Activated CD4-positive, alpha-beta T cell treated with anti-CD3 and anti-CD28 coated beads, Interleukin-2, amount 10 ng/mL, durations not matched to agents 7 days and 5 days (primary cell): ENCODE measurements around the gene INPP5E. TPM values are rescaled to one million over a fixed set of nuclear protein-coding genes. Genes with fewer than 3 reads are reported as not detected.

Source experiments
- CTCF ChIA-PET: fragments of 350-600 bp; sonication (Branson Sonifier 250); formaldehyde crosslinking; loops from one replicate; lab custom pipeline; 2021; ENCODE audit warnings: antibody characterized with exemption; lab: Charles Lee
- POLR2A ChIA-PET: fragments of 350-600 bp; sonication (Branson Sonifier 250); formaldehyde crosslinking; loops from one replicate; lab custom pipeline; 2021; ENCODE audit warnings: antibody characterized with exemption; lab: Charles Lee
- DNase-seq: peaks from one replicate; pipeline ENCODE4 v3.0.0-alpha.2; 2020
- H3K27ac Mint-ChIP-seq: one replicate; pipeline ENCODE4 v1.8.0; 2021; ENCODE audit warnings: mild to moderate bottlenecking, moderate library complexity, mixed read lengths
- H3K27me3 Mint-ChIP-seq: one replicate; pipeline ENCODE4 v1.8.0; 2021; ENCODE audit warnings: mixed read lengths
- H3K36me3 Mint-ChIP-seq: one replicate; pipeline ENCODE4 v1.8.0; 2021; ENCODE audit warnings: low read depth, mixed read lengths
- H3K4me1 Mint-ChIP-seq: one replicate; pipeline ENCODE4 v1.8.0; 2021; ENCODE audit warnings: mixed read lengths
- H3K4me3 Mint-ChIP-seq: one replicate; pipeline ENCODE4 v1.8.0; 2021; ENCODE audit warnings: mild to moderate bottlenecking, moderate library complexity, mixed read lengths
- H3K9me3 Mint-ChIP-seq: one replicate; pipeline ENCODE4 v1.8.0; 2021; ENCODE audit warnings: mixed read lengths
- total RNA-seq, 2 experiments: library from RNA; stranded (reverse); gene quantifications; one replicate each; pipeline ENCODE4 v1.2.3, GENCODE V29; 2021

INPP5E gene
- total RNA-seq, 2 experiments from 2014 or later: 16.5 to 18.5 TPM

- CTCF ChIA-PET: interaction anchor here (0.6 to 7.1 kb wide), 12 partner anchors 8 to 326 kb away, joined by 3 to 40 read pairs (median 4); partner anchors contain the start of gene DNLZ
Measured at GRCh38 chr9:136401173-136401922, 38.3 kb downstream of the INPP5E start.

GRCh38 chr9:136400038-136400834 is 39.4 kb downstream of the INPP5E start, which contains the start of gene SNAPC4:
Gene SNAPC4 (minus strand): TSS chr9:136400170. CDS start chr9:136398428, 1,742 bp downstream.
- no peaks in the 10 kb centered on the region for H3K9me3 Mint-ChIP-seq
- H3K4me3 Mint-ChIP-seq: peak within 1 kb of the TSS; percentile 80
- POLR2A ChIA-PET: no interaction called here

More at GRCh38 chr9:136401173-136401922, 38.3 kb downstream of the INPP5E start:
- H3K9me3 Mint-ChIP-seq: no peaks in the 10 kb centered on the region
- peaks cover 65% of the 10 kb centered on the region for H3K4me1 Mint-ChIP-seq
- H3K27ac Mint-ChIP-seq: peak overlapping the region; percentile 75
- H3K36me3 Mint-ChIP-seq: peaks cover 35% of the 10 kb centered on the region
- DNase-seq: no peak
- no peaks in the 10 kb centered on the region for H3K27me3 Mint-ChIP-seq
- POLR2A ChIA-PET: interaction anchor here (0.6 kb wide), 1 partner anchor 24 kb away, joined by 3 read pairs; no protein-coding TSS in a partner anchor
- peak overlapping the region; percentile 27 for H3K4me3 Mint-ChIP-seq

GRCh38 chr9:136399176-136400037 is 40.2 kb downstream of the INPP5E start:
- Mint-ChIP-seq H3K4me3 (peak overlapping the region; percentile 80), H3K4me1 (peaks cover 49% of the 10 kb centered on the region), H3K27me3 (no peaks in the 10 kb centered on the region), H3K27ac (peak overlapping the region; percentile 69), H3K36me3 (peaks cover 26% of the 10 kb centered on the region), H3K9me3 (no peaks in the 10 kb centered on the region)
- CTCF ChIA-PET: interaction anchor here (0.6 to 7.1 kb wide), 6 partner anchors 10 to 260 kb away, joined by 3 to 40 read pairs (median 5); partner anchors contain the start of gene DNLZ
- DNase-seq: peak; percentile 26
- POLR2A ChIA-PET: no interaction called here

More at GRCh38 chr9:136400038-136400834, 39.4 kb downstream of the INPP5E start, which contains the start of gene SNAPC4:
- H3K4me1 Mint-ChIP-seq: peaks cover 57% of the 10 kb centered on the region
- DNase-seq: peak; percentile 86
- CTCF ChIA-PET: interaction anchor here (0.6 to 7.1 kb wide), 12 partner anchors 8 to 327 kb away, joined by 3 to 40 read pairs (median 4); partner anchors contain the start of gene DNLZ
- peaks cover 28% of the 10 kb centered on the region for H3K36me3 Mint-ChIP-seq
- H3K27ac Mint-ChIP-seq: peak within 1 kb of the TSS; percentile 86
- H3K27me3 Mint-ChIP-seq: no peaks in the 10 kb centered on the region

- Mint-ChIP-seq H3K4me3 (peak overlapping the region; percentile 39), H3K9me3 (no peaks in the 10 kb centered on the region), H3K27me3 (no peaks in the 10 kb centered on the region), H3K4me1 (peaks cover 38% of the 10 kb centered on the region), H3K27ac (peak overlapping the region; percentile 69), H3K36me3 (peaks cover 23% of the 10 kb centered on the region)
- POLR2A ChIA-PET: no interaction called here
- DNase-seq: no peak
- CTCF ChIA-PET: interaction anchor here (0.7 to 7.1 kb wide), 4 partner anchors 11 to 35 kb away, joined by 3 to 40 read pairs (median 8); partner anchors contain the start of gene DNLZ
Measured at GRCh38 chr9:136398286-136398685, 41.4 kb downstream of the INPP5E start.

GRCh38 chr9:136397643-136398042 is 42.0 kb downstream of the INPP5E start:
- ChIA-PET POLR2A (no interaction called here), CTCF (interaction anchor here (1.0 to 7.1 kb wide), 4 partner anchors 11 to 34 kb away, joined by 4 to 40 read pairs (median 8); partner anchors contain the start of gene DNLZ)
- H3K4me1 Mint-ChIP-seq: peaks cover 34% of the 10 kb centered on the region
- H3K27ac Mint-ChIP-seq: no peak overlapping the region
- no peaks in the 10 kb centered on the region for H3K9me3 Mint-ChIP-seq
- H3K4me3 Mint-ChIP-seq: no peak overlapping the region
- no peak for DNase-seq
- H3K36me3 Mint-ChIP-seq: peaks cover 22% of the 10 kb centered on the region
- no peaks in the 10 kb centered on the region for H3K27me3 Mint-ChIP-seq

GRCh38 chr9:136396219-136396515 is 43.5 kb downstream of the INPP5E start:
- H3K36me3 Mint-ChIP-seq: peaks cover 24% of the 10 kb centered on the region
- H3K27me3 Mint-ChIP-seq: no peaks in the 10 kb centered on the region
- no peak for DNase-seq
- peaks cover 25% of the 10 kb centered on the region for H3K4me1 Mint-ChIP-seq
- no peak overlapping the region for H3K4me3 Mint-ChIP-seq
- ChIA-PET CTCF (interaction anchor here (2.7 to 7.1 kb wide), 2 partner anchors 10 to 33 kb away, joined by 9 to 40 read pairs; partner anchors contain the start of gene DNLZ), POLR2A (no interaction called here)
- no peaks in the 10 kb centered on the region for H3K9me3 Mint-ChIP-seq
- no peak overlapping the region for H3K27ac Mint-ChIP-seq

GRCh38 chr9:136395345-136396218 is 44.1 kb downstream of the INPP5E start:
- CTCF ChIA-PET: interaction anchor here (2.7 kb wide), 1 partner anchor 32 kb away, joined by 9 read pairs; the partner anchor contains the start of gene DNLZ
- DNase-seq: no peak
- H3K27ac Mint-ChIP-seq: no peak overlapping the region
- H3K4me3 Mint-ChIP-seq: no peak overlapping the region
- peaks cover 25% of the 10 kb centered on the region for H3K36me3 Mint-ChIP-seq
- no peaks in the 10 kb centered on the region for H3K9me3 Mint-ChIP-seq
- peaks cover 19% of the 10 kb centered on the region for H3K4me1 Mint-ChIP-seq
- POLR2A ChIA-PET: no interaction called here
- H3K27me3 Mint-ChIP-seq: no peaks in the 10 kb centered on the region

- ChIA-PET POLR2A (no interaction called here), CTCF (no interaction called here)
- no peaks in the 10 kb centered on the region for H3K9me3 Mint-ChIP-seq
- no peak overlapping the region for H3K27ac Mint-ChIP-seq
- no peaks in the 10 kb centered on the region for H3K27me3 Mint-ChIP-seq
- DNase-seq: no peak
- peaks cover 26% of the 10 kb centered on the region for H3K36me3 Mint-ChIP-seq
- peaks cover 14% of the 10 kb centered on the region for H3K4me1 Mint-ChIP-seq
- no peak overlapping the region for H3K4me3 Mint-ChIP-seq
Measured at GRCh38 chr9:136395020-136395340, 44.7 kb downstream of the INPP5E start.

- Mint-ChIP-seq H3K9me3 (no peaks in the 10 kb centered on the region), H3K4me3 (no peak overlapping the region), H3K36me3 (peaks cover 28% of the 10 kb centered on the region), H3K4me1 (peaks cover 16% of the 10 kb centered on the region), H3K27me3 (no peaks in the 10 kb centered on the region), H3K27ac (no peak overlapping the region)
- CTCF ChIA-PET: no interaction called here
- no peak for DNase-seq
- POLR2A ChIA-PET: no interaction called here
Measured at GRCh38 chr9:136394312-136395019, 45.2 kb downstream of the INPP5E start.

- Mint-ChIP-seq H3K4me3 (no peak overlapping the region), H3K4me1 (peaks cover 14% of the 10 kb centered on the region), H3K27me3 (no peaks in the 10 kb centered on the region), H3K9me3 (no peaks in the 10 kb centered on the region), H3K36me3 (peaks cover 29% of the 10 kb centered on the region), H3K27ac (no peak overlapping the region)
- ChIA-PET POLR2A (no interaction called here), CTCF (no interaction called here)
- DNase-seq: no peak
Measured at GRCh38 chr9:136393531-136393930, 46.1 kb downstream of the INPP5E start.
